Liver (tissue), 9 donors: ENCODE data around the gene UGT1A6. TPM values are rescaled to one million over a fixed set of nuclear protein-coding genes. Genes with fewer than 3 reads are reported as not detected.

Source experiments
- DNase-seq: peaks from one replicate; pipeline ENCODE4 v3.0.0-alpha.2; 2017; ENCODE audit warnings: low spot score
- H3K27ac ChIP-seq, 2 donors: one replicate each; pipeline ENCODE4 v1.7.0; 2013; ENCODE audit warnings: inconsistent platforms in 2 of 2, low read length in 2 of 2, control low read depth in 1 of 2, low read depth in 1 of 2, mild to moderate bottlenecking in 1 of 2
- H3K27me3 ChIP-seq, 4 donors: one replicate each; pipeline versions ENCODE4 v1.6.1 to v1.7.0; 2013; ENCODE audit warnings: low read length in 3 of 4, inconsistent platforms in 1 of 4, mild to moderate bottlenecking in 1 of 4, moderate library complexity in 1 of 4; ENCODE audit not compliant: control insufficient read depth in 4 of 4, insufficient read depth in 4 of 4
- H3K36me3 ChIP-seq, 4 donors: one replicate each; pipeline versions ENCODE4 v1.6.1 to v1.7.0; 2013; ENCODE audit warnings: low read length in 3 of 4, mild to moderate bottlenecking in 3 of 4, low read depth in 1 of 4, moderate library complexity in 1 of 4; ENCODE audit not compliant: control insufficient read depth in 4 of 4, insufficient read depth in 3 of 4
- H3K4me1 ChIP-seq, 4 donors: one replicate each; pipeline versions ENCODE4 v1.6.1 to v1.7.0; 2013; ENCODE audit warnings: low read length in 3 of 4, mild to moderate bottlenecking in 3 of 4, moderate library complexity in 1 of 4; ENCODE audit not compliant: control insufficient read depth in 4 of 4, insufficient read depth in 4 of 4
- H3K4me3 ChIP-seq, 3 donors: one replicate each; pipeline versions ENCODE4 v1.6.1 to v1.7.0; 2013; ENCODE audit warnings: low read length in 3 of 3, control low read depth in 1 of 3, low read depth in 1 of 3, mild to moderate bottlenecking in 1 of 3
- H3K9ac ChIP-seq, 2 donors: one replicate each; pipeline ENCODE4 v1.7.0; 2013; ENCODE audit warnings: low read length in 2 of 2, mild to moderate bottlenecking in 2 of 2, moderate library complexity in 2 of 2, control low read depth in 1 of 2, low read depth in 1 of 2
- H3K9me3 ChIP-seq, 4 donors: one replicate each; pipeline versions ENCODE4 v1.6.1 to v1.7.0; 2013; ENCODE audit warnings: low read length in 3 of 4; ENCODE audit not compliant: control insufficient read depth in 4 of 4
- EGR1 ChIP-seq, 2 donors: IDR thresholded peaks; 2 replicates each; pipeline ENCODE4 v1.6.1; 2016 to 2018; ENCODE audit warnings: antibody characterized with exemption in 2 of 2, low read depth in 2 of 2
- FOXA1 ChIP-seq: IDR thresholded peaks from 2 replicates; pipeline ENCODE4 v1.6.1; 2016; ENCODE audit warnings: antibody characterized with exemption
- FOXA2 ChIP-seq: IDR thresholded peaks from 2 replicates; pipeline ENCODE4 v1.6.1; 2016; ENCODE audit warnings: antibody characterized with exemption
- GABPA ChIP-seq, 2 donors: IDR thresholded peaks in 1 of 2; conservative IDR thresholded peaks in 1 of 2; 2 replicates each; pipeline ENCODE4 v1.6.1; 2016; ENCODE audit warnings: antibody characterized with exemption in 2 of 2, mild to moderate bottlenecking in 1 of 2, moderate library complexity in 1 of 2
- HNF4A ChIP-seq, 2 donors: conservative IDR thresholded peaks; 2 replicates each; pipeline ENCODE4 v1.6.1; 2016; ENCODE audit warnings: antibody characterized with exemption in 2 of 2, mild to moderate bottlenecking in 2 of 2
- HNF4G ChIP-seq: IDR thresholded peaks from 2 replicates; pipeline ENCODE4 v1.6.1; 2016; ENCODE audit warnings: antibody characterized with exemption
- JUND ChIP-seq, 2 donors: IDR thresholded peaks; 2 replicates each; pipeline ENCODE4 v1.6.1; 2016; ENCODE audit warnings: antibody characterized with exemption in 2 of 2
- NR2F2 ChIP-seq: IDR thresholded peaks from 2 replicates; pipeline ENCODE4 v1.6.1; 2016; ENCODE audit warnings: antibody characterized with exemption
- RAD21 ChIP-seq, 2 donors: IDR thresholded peaks; 2 replicates each; pipeline ENCODE4 v1.6.1; 2016; ENCODE audit warnings: antibody characterized with exemption in 2 of 2, mild to moderate bottlenecking in 2 of 2
- RXRA ChIP-seq, 2 donors: IDR thresholded peaks; 2 replicates each; pipeline ENCODE4 v1.6.1; 2017 to 2018; ENCODE audit warnings: antibody characterized with exemption in 2 of 2, mild to moderate bottlenecking in 1 of 2
- SP1 ChIP-seq: IDR thresholded peaks from 2 replicates; pipeline ENCODE4 v1.6.1; 2018; ENCODE audit warnings: antibody characterized with exemption, mild to moderate bottlenecking
- YY1 ChIP-seq: IDR thresholded peaks from 2 replicates; pipeline ENCODE4 v1.6.1; 2016; ENCODE audit warnings: antibody characterized with exemption, mild to moderate bottlenecking
- WGBS: extraction: QIAGEN DNeasy Blood & Tissue Kit; methylation state at CpG from one replicate; pipeline ENCODE4 v1.1.7; 2013; 5-methylcytosine and 5-hydroxymethylcytosine counted together
- polyA plus RNA-seq, 2 donors: library from polyadenylated mRNA; stranded (reverse) in 1 of 2; unstranded in 1 of 2; fragments of 200-250 nt in 1 of 2; fragments of >200 nt in 1 of 2; fragmentation: Nextera tagmentation in 1 of 2; extraction: Ambion mirVana in 1 of 2; gene quantifications; one replicate each; pipeline versions ENCODE4 v1.2.1 to v1.2.3, GENCODE V29; 2013 to 2015
- total RNA-seq, 2 donors: library from RNA; depleted of rRNA; stranded (reverse); fragments of >200 nt; gene quantifications; one replicate each; pipeline ENCODE4 v1.2.3, GENCODE V29; 2014
- TF ChIP-seq, protein P1 (sequence below): fragments of 150-350 bp; IDR thresholded peaks from 2 replicates; pipeline ENCODE4 v1.5.1; 2017; ENCODE audit warnings: improper control_type of control experiment, low read depth, low read length; ENCODE audit not compliant: missing input control
- TF ChIP-seq, protein P2 (sequence below): IDR thresholded peaks from 2 replicates; pipeline ENCODE4 v1.6.1; 2016; ENCODE audit warnings: antibody characterized with exemption
- TF ChIP-seq, protein P3 (sequence below): IDR thresholded peaks from 2 replicates; pipeline ENCODE4 v1.6.1; 2016; ENCODE audit warnings: antibody characterized with exemption
- donor health status: healthy.
- donor health status: healthy.
- donor health status: healthy.
- donor health status: healthy.
- donor health status: healthy.

Gene UGT1A6
- total and polyA plus RNA-seq, 4 donors, result 33.4 to 103 (median 46.5) TPM; not detected in 1

DNA sequence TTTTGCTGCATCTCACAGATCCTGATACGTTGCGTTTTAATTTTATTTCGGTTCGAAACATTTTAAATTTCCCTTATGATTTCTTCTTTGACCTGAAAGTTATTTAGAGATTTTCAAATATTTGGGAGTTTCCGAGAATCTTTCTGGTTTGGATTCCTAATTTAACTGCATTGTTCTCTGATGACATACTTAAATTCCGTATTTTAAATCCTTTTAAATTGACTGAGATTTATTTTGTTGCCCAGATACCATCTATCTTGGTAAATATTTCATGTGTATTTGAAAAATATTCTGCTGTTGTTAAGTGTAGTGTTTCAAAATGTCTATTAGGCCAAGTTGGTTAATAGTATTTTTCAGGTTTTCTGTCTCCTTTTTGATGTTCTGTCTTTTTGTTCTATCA, 123.2 kb downstream of the UGT1A6 start:
- Histone ChIP-seq H3K27me3 (no peaks in the 10 kb centered on the region), H3K9me3 (no peaks in the 10 kb centered on the region), H3K9ac (no peak overlapping the region), H3K4me1 (peaks cover 0 to 9% (median 4%) of the 10 kb centered on the region in 4 donors), H3K36me3 (no peaks in the 10 kb centered on the region), H3K4me3 (no peak overlapping the region), H3K27ac (no peak overlapping the region)
- TF ChIP-seq HNF4G (no peak), FOXA1 (no peak), JUND (IDR thresholded peaks at IDR 0.05) (no peak), RXRA (IDR thresholded peaks at IDR 0.05) (no peak), NR2F2 (no peak), RAD21 (IDR thresholded peaks at IDR 0.05) (no peak)
- TF ChIP-seq, protein P1, sequence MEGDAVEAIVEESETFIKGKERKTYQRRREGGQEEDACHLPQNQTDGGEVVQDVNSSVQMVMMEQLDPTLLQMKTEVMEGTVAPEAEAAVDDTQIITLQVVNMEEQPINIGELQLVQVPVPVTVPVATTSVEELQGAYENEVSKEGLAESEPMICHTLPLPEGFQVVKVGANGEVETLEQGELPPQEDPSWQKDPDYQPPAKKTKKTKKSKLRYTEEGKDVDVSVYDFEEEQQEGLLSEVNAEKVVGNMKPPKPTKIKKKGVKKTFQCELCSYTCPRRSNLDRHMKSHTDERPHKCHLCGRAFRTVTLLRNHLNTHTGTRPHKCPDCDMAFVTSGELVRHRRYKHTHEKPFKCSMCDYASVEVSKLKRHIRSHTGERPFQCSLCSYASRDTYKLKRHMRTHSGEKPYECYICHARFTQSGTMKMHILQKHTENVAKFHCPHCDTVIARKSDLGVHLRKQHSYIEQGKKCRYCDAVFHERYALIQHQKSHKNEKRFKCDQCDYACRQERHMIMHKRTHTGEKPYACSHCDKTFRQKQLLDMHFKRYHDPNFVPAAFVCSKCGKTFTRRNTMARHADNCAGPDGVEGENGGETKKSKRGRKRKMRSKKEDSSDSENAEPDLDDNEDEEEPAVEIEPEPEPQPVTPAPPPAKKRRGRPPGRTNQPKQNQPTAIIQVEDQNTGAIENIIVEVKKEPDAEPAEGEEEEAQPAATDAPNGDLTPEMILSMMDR, result no peak
- TF ChIP-seq, protein P2, sequence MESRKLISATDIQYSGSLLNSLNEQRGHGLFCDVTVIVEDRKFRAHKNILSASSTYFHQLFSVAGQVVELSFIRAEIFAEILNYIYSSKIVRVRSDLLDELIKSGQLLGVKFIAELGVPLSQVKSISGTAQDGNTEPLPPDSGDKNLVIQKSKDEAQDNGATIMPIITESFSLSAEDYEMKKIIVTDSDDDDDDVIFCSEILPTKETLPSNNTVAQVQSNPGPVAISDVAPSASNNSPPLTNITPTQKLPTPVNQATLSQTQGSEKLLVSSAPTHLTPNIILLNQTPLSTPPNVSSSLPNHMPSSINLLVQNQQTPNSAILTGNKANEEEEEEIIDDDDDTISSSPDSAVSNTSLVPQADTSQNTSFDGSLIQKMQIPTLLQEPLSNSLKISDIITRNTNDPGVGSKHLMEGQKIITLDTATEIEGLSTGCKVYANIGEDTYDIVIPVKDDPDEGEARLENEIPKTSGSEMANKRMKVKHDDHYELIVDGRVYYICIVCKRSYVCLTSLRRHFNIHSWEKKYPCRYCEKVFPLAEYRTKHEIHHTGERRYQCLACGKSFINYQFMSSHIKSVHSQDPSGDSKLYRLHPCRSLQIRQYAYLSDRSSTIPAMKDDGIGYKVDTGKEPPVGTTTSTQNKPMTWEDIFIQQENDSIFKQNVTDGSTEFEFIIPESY, result no peak
- TF ChIP-seq, protein P3, sequence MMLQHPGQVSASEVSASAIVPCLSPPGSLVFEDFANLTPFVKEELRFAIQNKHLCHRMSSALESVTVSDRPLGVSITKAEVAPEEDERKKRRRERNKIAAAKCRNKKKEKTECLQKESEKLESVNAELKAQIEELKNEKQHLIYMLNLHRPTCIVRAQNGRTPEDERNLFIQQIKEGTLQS, result no peak
- WGBS, result 85% methylated on average over 6 of the region's 6 CpGs
- DNase-seq, result no peak

DNA sequence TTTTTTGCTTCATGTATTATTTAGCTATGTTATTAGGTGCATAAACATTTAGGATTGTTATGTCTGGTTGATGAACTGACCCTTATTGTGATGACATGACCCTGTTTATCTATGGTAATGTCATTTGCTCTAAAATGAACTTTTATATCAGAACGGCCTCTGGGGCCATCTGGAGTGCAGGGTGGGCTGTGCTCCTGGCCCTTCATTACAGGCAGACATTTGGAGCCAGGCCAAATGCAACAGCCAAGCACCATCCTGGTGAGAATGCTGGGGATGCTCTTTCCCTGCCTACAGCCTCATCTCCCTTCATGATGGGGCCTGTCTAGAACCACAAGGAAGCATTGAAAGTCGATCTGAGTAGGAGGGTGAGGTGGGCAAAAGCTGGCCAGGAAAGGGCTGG, 123.6 kb downstream of the UGT1A6 start:
- H3K4me1 ChIP-seq, result peaks cover 0 to 11% (median 4%) of the 10 kb centered on the region in 4 donors
- no peak overlapping the region for H3K4me3 ChIP-seq
- no peak overlapping the region for H3K9ac ChIP-seq
- no peaks in the 10 kb centered on the region for H3K9me3 ChIP-seq
- H3K27ac ChIP-seq, result no peak overlapping the region
- H3K36me3 ChIP-seq, result no peaks in the 10 kb centered on the region
- no peaks in the 10 kb centered on the region for H3K27me3 ChIP-seq
- WGBS, result 78% methylated on average over 2 of the region's 2 CpGs
- no peak for DNase-seq
- TF ChIP-seq EGR1 (IDR thresholded peaks at IDR 0.05; ENCODE audit: low read depth in 2 of 2), result no peak
- TF ChIP-seq NR2F2, result no peak
- TF ChIP-seq FOXA2, result no peak
- TF ChIP-seq HNF4A (conservative IDR thresholded peaks at IDR 0.05), result no peak
- TF ChIP-seq, protein P1, result no peak
- TF ChIP-seq JUND (IDR thresholded peaks at IDR 0.05), result no peak
- TF ChIP-seq FOXA1, result no peak
- TF ChIP-seq SP1, result no peak
- no peak for TF ChIP-seq RXRA (IDR thresholded peaks at IDR 0.05)
- TF ChIP-seq RAD21 (IDR thresholded peaks at IDR 0.05), result no peak
- TF ChIP-seq YY1, result no peak
- TF ChIP-seq, protein P2, result no peak
- no peak for TF ChIP-seq GABPA (IDR thresholded peaks at IDR 0.05 in 1 of 2, conservative IDR thresholded peaks at IDR 0.05 in 1 of 2)
- TF ChIP-seq, protein P3, result no peak
